NCI-H128 (cell line): ENCODE measurements around the gene KRT5.
A peak's percentile ranks its signal among the peaks of the same experiment; 100 is the strongest.

Experiments used
- DNase-seq: peaks from one replicate; lab custom pipeline; 2025; ENCODE audit not compliant: unreplicated experiment; lab: John Stamatoyannopoulos, UW

Gene KRT5

GRCh38 chr12:52539083-52539820 lies 19.1 kb upstream of the KRT5 start:
- peak; percentile 20 for DNase-seq

GRCh38 chr12:52537101-52537500 lies 16.9 kb upstream of the KRT5 start:
- DNase-seq, result no peak

- DNase-seq, result no peak
These were observed 15.4 kb upstream of the KRT5 start for GRCh38 chr12:52535574-52535973.

GRCh38 chr12:52534482-52534881 lies 14.3 kb upstream of the KRT5 start:
- DNase-seq, result no peak

- DNase-seq, result no peak
These were observed 13.7 kb upstream of the KRT5 start for GRCh38 chr12:52533686-52534470.

- no peak for DNase-seq
These were observed 12.4 kb upstream of the KRT5 start for GRCh38 chr12:52532636-52533035.

- DNase-seq, result no peak
These were observed 11.5 kb upstream of the KRT5 start for GRCh38 chr12:52531566-52532300.

- DNase-seq, result no peak
These were observed 10.7 kb upstream of the KRT5 start for GRCh38 chr12:52530905-52531304.

GRCh38 chr12:52530366-52530765 lies 10.2 kb upstream of the KRT5 start:
- DNase-seq, result no peak

GRCh38 chr12:52529846-52530245 lies 9.7 kb upstream of the KRT5 start:
- no peak for DNase-seq

GRCh38 chr12:52529417-52529816 lies 9.2 kb upstream of the KRT5 start:
- DNase-seq, result no peak

GRCh38 chr12:52528641-52529143 lies 8.5 kb upstream of the KRT5 start:
- DNase-seq, result no peak

GRCh38 chr12:52527121-52527800 lies 7.1 kb upstream of the KRT5 start:
- no peak for DNase-seq

GRCh38 chr12:52526511-52526951 lies 6.3 kb upstream of the KRT5 start:
- DNase-seq, result no peak

GRCh38 chr12:52525661-52526499 lies 5.7 kb upstream of the KRT5 start:
- no peak for DNase-seq

- DNase-seq, result no peak
These were observed 4.9 kb upstream of the KRT5 start for GRCh38 chr12:52524898-52525591.

- DNase-seq, result no peak
These were observed 4.2 kb upstream of the KRT5 start for GRCh38 chr12:52524241-52524897.

- no peak for DNase-seq
These were observed 3.6 kb upstream of the KRT5 start for GRCh38 chr12:52523824-52524223.
